GM12864 (cell line): ENCODE results near the gene IFNA1.

Experiments used
- DNase-seq: peaks from one replicate; pipeline ENCODE4 v3.0.0-alpha.2; 2011; ENCODE audit warnings: low read depth
- H3K4me3 ChIP-seq: 2 replicates; pipeline ENCODE4 v1.5.1; 2011; ENCODE audit warnings: mild to moderate bottlenecking, low read depth, low read length, control low read depth
- CTCF ChIP-seq: IDR thresholded peaks from 2 replicates; pipeline ENCODE4 v1.5.1; 2011; ENCODE audit warnings: low read depth, mild to moderate bottlenecking, moderate library complexity, low read length, control low read depth, inconsistent platforms; ENCODE audit errors: missing control alignments

Gene IFNA1

GRCh38 chr9:21440139-21440538 is at the start of gene IFNA1:
IFNA1 (plus strand) TSS chr9:21440439; CDS start chr9:21440508, 69 bp downstream.
- no peak for TF ChIP-seq CTCF
- DNase-seq = no peak
- H3K4me3 ChIP-seq = no peak within 1 kb of the TSS

- DNase-seq = no peak
- TF ChIP-seq CTCF = peak; percentile 60
- H3K4me3 ChIP-seq = no peak overlapping the region
Measured at GRCh38 chr9:21392270-21392669, 48.0 kb upstream of the IFNA1 start.

- peak; percentile 82 for TF ChIP-seq CTCF
- DNase-seq = no peak
- H3K4me3 ChIP-seq = peak overlapping the region; percentile 56
Measured at GRCh38 chr9:21395778-21396717, 44.2 kb upstream of the IFNA1 start.

GRCh38 chr9:21398955-21399489 is 41.2 kb upstream of the IFNA1 start:
- TF ChIP-seq CTCF = no peak
- no peak overlapping the region for H3K4me3 ChIP-seq
- no peak for DNase-seq

GRCh38 chr9:21399956-21400355 is 40.3 kb upstream of the IFNA1 start:
- no peak overlapping the region for H3K4me3 ChIP-seq
- TF ChIP-seq CTCF = no peak

GRCh38 chr9:21402386-21403251 is 37.6 kb upstream of the IFNA1 start:
- peak; percentile 8 for TF ChIP-seq CTCF
- peak overlapping the region; percentile 40 for H3K4me3 ChIP-seq
- DNase-seq = no peak

More at GRCh38 chr9:21399956-21400355, 40.3 kb upstream of the IFNA1 start:
- DNase-seq = no peak
